Smooth muscle cell (in vitro differentiated cells): ENCODE data around the gene OR8B8. TPM values are rescaled to one million over a fixed set of nuclear protein-coding genes. Genes with fewer than 3 reads are reported as not detected.

ENCODE experiments used
- DNase-seq: peaks from one replicate; lab custom pipeline; 2025; ENCODE audit not compliant: unreplicated experiment; lab: John Stamatoyannopoulos, UW
- H2AFZ ChIP-seq: fragments of 200-600 bp; sonication (generic); 2 replicates; pipeline ENCODE4 v1.6.0; 2016; ENCODE audit warnings: antibody characterized with exemption, low read depth, mild to moderate bottlenecking
- H3F3A ChIP-seq: fragments of 200-600 bp; sonication (generic); 2 replicates; pipeline ENCODE4 v1.6.0; 2017; ENCODE audit warnings: antibody characterized with exemption, low read depth
- H3K27ac ChIP-seq: fragments of 200-600 bp; sonication (generic); 2 replicates; pipeline ENCODE4 v1.5.1; 2016; ENCODE audit warnings: low read depth, mild to moderate bottlenecking
- H3K27me3 ChIP-seq: fragments of 200-600 bp; sonication (generic); 2 replicates; pipeline ENCODE4 v1.6.1; 2016; ENCODE audit warnings: low read depth, mild to moderate bottlenecking
- H3K36me3 ChIP-seq: fragments of 200-600 bp; sonication (generic); 2 replicates; pipeline ENCODE4 v1.5.1; 2016; ENCODE audit warnings: low read depth
- H3K4me1 ChIP-seq: fragments of 200-600 bp; sonication (generic); 2 replicates; pipeline ENCODE4 v1.5.1; 2016; ENCODE audit warnings: low read depth
- H3K4me2 ChIP-seq: fragments of 200-600 bp; sonication (generic); 2 replicates; pipeline ENCODE4 v1.6.0; 2016; ENCODE audit warnings: mild to moderate bottlenecking
- H3K4me3 ChIP-seq: fragments of 200-600 bp; sonication (generic); 2 replicates; pipeline ENCODE4 v1.5.1; 2016; ENCODE audit warnings: mild to moderate bottlenecking
- H3K79me2 ChIP-seq: fragments of 200-600 bp; sonication (generic); 2 replicates; pipeline ENCODE4 v1.6.0; 2016; ENCODE audit warnings: low read depth, mild to moderate bottlenecking
- H3K9ac ChIP-seq: fragments of 200-600 bp; sonication (generic); 2 replicates; pipeline ENCODE4 v1.6.0; 2016; ENCODE audit warnings: low read depth
- H3K9me3 ChIP-seq: fragments of 200-600 bp; sonication (generic); replicated peaks from 2 replicates; pipeline ENCODE4 v1.5.1; 2016; ENCODE audit warnings: low read depth
- H4K20me1 ChIP-seq: fragments of 200-600 bp; sonication (generic); 2 replicates; pipeline ENCODE4 v1.6.0; 2016; ENCODE audit warnings: low read depth
- WGBS: methylation state at CpG from one replicate; pipeline ENCODE4 v1.1.7; 2016; ENCODE audit warnings: low lambda C conversion rate; 5-methylcytosine and 5-hydroxymethylcytosine counted together
- polyA plus RNA-seq: library from polyadenylated mRNA; unstranded; fragments of >200 nt; fragmentation: Nextera tagmentation; extraction: Ambion mirVana; gene quantifications from 2 replicates; pipeline ENCODE4 v1.2.1, GENCODE V29; 2016
- total RNA-seq: library from RNA; depleted of rRNA; stranded (reverse); fragments of >200 nt; gene quantifications from 2 replicates; pipeline ENCODE4 v1.2.3, GENCODE V29; 2014
- TF ChIP-seq, protein P1 (sequence below): fragments of 200-600 bp; sonication (generic); IDR thresholded peaks from 2 replicates; pipeline ENCODE4 v1.5.1; 2017; ENCODE audit warnings: borderline replicate concordance, mild to moderate bottlenecking, antibody characterized with exemption; ENCODE audit not compliant: insufficient read depth, poor library complexity, severe bottlenecking

OR8B8 gene
- total and polyA plus RNA-seq, 2 experiments from 2014 or later: not detected

DNA sequence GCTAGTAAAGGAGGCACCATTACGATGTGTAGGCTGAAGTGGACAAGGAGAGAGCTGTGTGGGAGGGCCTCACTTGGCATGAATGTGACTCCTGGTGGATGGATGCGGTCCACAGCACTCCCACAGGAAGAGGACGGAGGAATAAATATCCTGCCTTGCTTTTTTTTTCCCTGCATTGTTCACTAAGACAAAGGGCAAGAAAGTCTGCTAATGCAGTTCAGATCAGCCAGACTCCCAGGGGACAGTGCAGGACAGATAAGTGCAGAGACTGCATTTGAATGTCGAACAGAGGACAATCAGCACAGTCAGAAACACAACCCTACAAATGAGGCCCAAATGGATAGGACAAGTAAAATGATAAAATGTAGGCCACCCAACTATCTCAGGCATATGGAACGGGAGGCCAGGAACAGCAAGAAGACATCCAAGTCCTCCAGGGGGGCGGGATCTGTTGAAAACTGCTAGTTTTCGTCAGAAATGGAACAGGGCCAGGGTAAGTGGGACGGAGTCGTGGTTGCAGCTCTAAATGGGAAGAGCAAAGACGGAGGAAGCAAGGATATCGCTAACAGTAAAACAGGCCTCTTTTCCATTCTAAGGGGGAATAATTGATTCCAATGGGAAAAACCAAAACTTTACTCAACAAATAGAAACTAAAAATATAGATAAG lies 25.2 kb upstream of the OR8B8 start:
- WGBS: 86% methylated on average over 11 of the region's 11 CpGs
- DNase-seq: no peak

DNA sequence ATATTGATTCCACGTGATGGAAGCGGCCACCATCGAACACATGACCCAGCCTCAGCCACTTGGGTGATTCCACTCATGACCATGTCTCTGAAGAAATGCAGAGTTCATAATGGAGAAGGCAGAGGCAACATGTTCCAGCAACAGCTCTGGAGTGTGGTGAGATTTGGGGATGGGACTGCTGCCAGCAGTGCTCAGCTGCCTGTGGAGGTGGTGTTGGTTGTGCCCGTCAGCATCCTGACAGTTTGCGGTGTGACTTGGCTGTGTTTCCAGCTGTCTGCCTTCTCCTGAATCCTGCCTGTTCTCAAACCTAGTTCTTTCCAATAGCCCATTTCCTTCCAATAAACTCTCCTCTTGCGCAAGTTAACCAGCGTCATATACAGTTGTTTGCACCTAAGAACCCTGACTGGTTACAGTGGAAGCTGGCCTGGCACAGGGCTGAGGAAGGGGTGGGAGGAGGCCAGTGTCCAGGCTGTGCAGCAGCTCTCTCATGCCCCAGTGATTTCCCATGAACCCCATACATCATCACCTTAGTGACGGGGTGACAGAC lies 22.0 kb upstream of the OR8B8 start:
- H3K36me3 ChIP-seq: no peaks in the 10 kb centered on the region
- H3K4me1 ChIP-seq: no peaks in the 10 kb centered on the region
- H3K27me3 ChIP-seq: peaks cover 7% of the 10 kb centered on the region
- H3K9me3 ChIP-seq: no peaks in the 10 kb centered on the region
- H3F3A ChIP-seq: no peaks in the 10 kb centered on the region
- no peaks in the 10 kb centered on the region for H3K79me2 ChIP-seq
- no peak overlapping the region for H3K9ac ChIP-seq
- no peak overlapping the region for H3K27ac ChIP-seq
- no peak overlapping the region for H2AFZ ChIP-seq
- TF ChIP-seq, protein P1, sequence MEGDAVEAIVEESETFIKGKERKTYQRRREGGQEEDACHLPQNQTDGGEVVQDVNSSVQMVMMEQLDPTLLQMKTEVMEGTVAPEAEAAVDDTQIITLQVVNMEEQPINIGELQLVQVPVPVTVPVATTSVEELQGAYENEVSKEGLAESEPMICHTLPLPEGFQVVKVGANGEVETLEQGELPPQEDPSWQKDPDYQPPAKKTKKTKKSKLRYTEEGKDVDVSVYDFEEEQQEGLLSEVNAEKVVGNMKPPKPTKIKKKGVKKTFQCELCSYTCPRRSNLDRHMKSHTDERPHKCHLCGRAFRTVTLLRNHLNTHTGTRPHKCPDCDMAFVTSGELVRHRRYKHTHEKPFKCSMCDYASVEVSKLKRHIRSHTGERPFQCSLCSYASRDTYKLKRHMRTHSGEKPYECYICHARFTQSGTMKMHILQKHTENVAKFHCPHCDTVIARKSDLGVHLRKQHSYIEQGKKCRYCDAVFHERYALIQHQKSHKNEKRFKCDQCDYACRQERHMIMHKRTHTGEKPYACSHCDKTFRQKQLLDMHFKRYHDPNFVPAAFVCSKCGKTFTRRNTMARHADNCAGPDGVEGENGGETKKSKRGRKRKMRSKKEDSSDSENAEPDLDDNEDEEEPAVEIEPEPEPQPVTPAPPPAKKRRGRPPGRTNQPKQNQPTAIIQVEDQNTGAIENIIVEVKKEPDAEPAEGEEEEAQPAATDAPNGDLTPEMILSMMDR: no peak
- DNase-seq: no peak
- H3K4me3 ChIP-seq: no peak overlapping the region
- WGBS: 94% methylated on average over 8 of the region's 8 CpGs
- no peaks in the 10 kb centered on the region for H4K20me1 ChIP-seq
- no peak overlapping the region for H3K4me2 ChIP-seq

More for the DNA sequence above, 25.2 kb upstream of the OR8B8 start:
- no peaks in the 10 kb centered on the region for H3K36me3 ChIP-seq
- H3K9me3 ChIP-seq: no peaks in the 10 kb centered on the region
- no peaks in the 10 kb centered on the region for H4K20me1 ChIP-seq
- no peaks in the 10 kb centered on the region for H3K79me2 ChIP-seq
- no peak overlapping the region for H2AFZ ChIP-seq
- H3K4me1 ChIP-seq: no peaks in the 10 kb centered on the region
- H3K27me3 ChIP-seq: peaks cover 7% of the 10 kb centered on the region
- H3K9ac ChIP-seq: no peak overlapping the region
- no peak overlapping the region for H3K4me2 ChIP-seq
- no peaks in the 10 kb centered on the region for H3F3A ChIP-seq
- H3K4me3 ChIP-seq: no peak overlapping the region
- TF ChIP-seq, protein P1: no peak
- no peak overlapping the region for H3K27ac ChIP-seq

DNA sequence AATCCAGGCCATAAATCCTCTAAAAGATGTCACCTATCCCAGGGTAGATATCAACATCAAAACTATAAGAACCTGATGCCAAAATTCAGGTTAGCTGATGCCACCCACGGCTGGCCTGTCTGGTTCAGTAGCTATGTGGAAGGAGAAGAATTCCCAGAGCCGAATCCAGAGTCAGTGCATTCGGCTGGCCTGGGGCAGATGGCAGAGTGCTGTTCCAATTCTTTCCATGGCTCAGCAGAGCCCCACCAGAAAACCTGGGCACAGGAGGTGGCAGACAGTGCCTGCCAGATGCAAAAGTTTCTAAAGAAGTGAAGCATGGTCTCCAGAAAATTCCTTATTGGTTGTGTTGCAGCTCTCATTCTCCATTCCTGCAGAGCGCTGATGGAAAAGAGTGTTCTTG lies 19.9 kb upstream of the OR8B8 start:
- no peak overlapping the region for H2AFZ ChIP-seq
- H3K4me3 ChIP-seq: no peak overlapping the region
- no peaks in the 10 kb centered on the region for H3K9me3 ChIP-seq
- DNase-seq: no peak
- H4K20me1 ChIP-seq: no peaks in the 10 kb centered on the region
- no peaks in the 10 kb centered on the region for H3F3A ChIP-seq
- no peaks in the 10 kb centered on the region for H3K36me3 ChIP-seq
- H3K27me3 ChIP-seq: peaks cover 7% of the 10 kb centered on the region
- TF ChIP-seq, protein P1: no peak
- 87% methylated on average over 4 of the region's 4 CpGs for WGBS
- H3K9ac ChIP-seq: no peak overlapping the region
- no peaks in the 10 kb centered on the region for H3K79me2 ChIP-seq
- H3K27ac ChIP-seq: no peak overlapping the region
- H3K4me1 ChIP-seq: no peaks in the 10 kb centered on the region
- no peak overlapping the region for H3K4me2 ChIP-seq

DNA sequence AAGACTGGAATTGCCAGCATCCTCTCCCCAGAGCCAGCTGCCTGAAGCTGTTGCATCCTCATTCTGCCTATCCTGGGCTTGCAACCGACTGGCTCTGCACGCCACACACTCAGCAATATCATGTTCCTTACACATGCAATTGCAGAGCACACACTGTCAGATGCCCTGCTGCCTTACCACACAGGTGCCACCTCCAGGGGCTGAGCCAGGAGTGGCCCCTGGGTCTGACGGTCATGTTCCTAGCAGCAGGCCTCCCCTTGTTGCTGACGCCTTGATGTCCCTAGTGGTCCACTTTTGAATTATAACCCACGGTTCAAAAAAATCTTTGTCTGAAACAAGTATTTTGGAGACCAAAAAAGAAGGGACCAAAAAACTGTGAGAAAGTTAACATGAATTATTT lies 18.5 kb upstream of the OR8B8 start:
- H3K27ac ChIP-seq: no peak overlapping the region
- no peaks in the 10 kb centered on the region for H3F3A ChIP-seq
- H3K36me3 ChIP-seq: no peaks in the 10 kb centered on the region
- H3K27me3 ChIP-seq: peaks cover 7% of the 10 kb centered on the region
- H3K4me2 ChIP-seq: no peak overlapping the region
- H4K20me1 ChIP-seq: no peaks in the 10 kb centered on the region
- H2AFZ ChIP-seq: no peak overlapping the region
- no peak for DNase-seq
- no peak overlapping the region for H3K4me3 ChIP-seq
- no peaks in the 10 kb centered on the region for H3K4me1 ChIP-seq
- no peaks in the 10 kb centered on the region for H3K79me2 ChIP-seq
- H3K9ac ChIP-seq: no peak overlapping the region
- WGBS: 84% methylated on average over 5 of the region's 5 CpGs
- no peaks in the 10 kb centered on the region for H3K9me3 ChIP-seq
- TF ChIP-seq, protein P1: no peak
